CD4-positive, CD25-positive, alpha-beta regulatory T cell (primary cell): ENCODE measurements around the gene PRSS22. TPM values are rescaled to one million over a fixed set of nuclear protein-coding genes. Genes with fewer than 3 reads are reported as not detected.

Experiments used
- ATAC-seq, 2 donors: fragments of 150-1000 bp; cut with Tn5 transposase; one replicate each; pipeline ENCODE4 v1.10.0; 2021; ENCODE audit warnings: low read depth in 2 of 2, moderate number of reproducible peaks in 2 of 2, moderate library complexity in 1 of 2
- DNase-seq, 3 donors: peaks; one replicate each; pipeline versions ENCODE4 v3.0.0 to v3.0.0-alpha.2; 2012 to 2022; ENCODE audit warnings: mixed read lengths in 1 of 3
- H3K27ac ChIP-seq: one replicate; pipeline ENCODE4 v1.7.0; 2013; ENCODE audit warnings: mild to moderate bottlenecking, low read length; ENCODE audit not compliant: insufficient read depth, poor library complexity, severe bottlenecking
- H3K27me3 ChIP-seq: one replicate; pipeline ENCODE4 v1.7.0; 2013; ENCODE audit warnings: low read length; ENCODE audit not compliant: control insufficient read depth, insufficient read depth
- H3K36me3 ChIP-seq: one replicate; pipeline ENCODE4 v1.7.0; 2013; ENCODE audit warnings: mild to moderate bottlenecking, low read length, moderate library complexity; ENCODE audit not compliant: control insufficient read depth, insufficient read depth
- H3K4me1 ChIP-seq: 2 replicates; pipeline ENCODE4 v1.7.0; 2013; ENCODE audit warnings: mild to moderate bottlenecking, low read length; ENCODE audit not compliant: insufficient read depth, control insufficient read depth, poor library complexity, severe bottlenecking
- H3K4me3 ChIP-seq: one replicate; pipeline ENCODE4 v1.7.0; 2013; ENCODE audit warnings: low read depth, mild to moderate bottlenecking, low read length, moderate library complexity
- H3K9me3 ChIP-seq, 2 experiments: 1 replicate in 1 of 2; 2 replicates in 1 of 2; pipeline ENCODE4 v1.7.0; 2013; ENCODE audit warnings: low read length in 2 of 2, mild to moderate bottlenecking in 1 of 2, moderate library complexity in 1 of 2; ENCODE audit not compliant: control insufficient read depth in 2 of 2
- H3K27ac Mint-ChIP-seq, 3 donors: one replicate each; pipeline ENCODE4 v1.8.0; 2020 to 2022; ENCODE audit warnings: mild to moderate bottlenecking in 3 of 3, mixed read lengths in 3 of 3, moderate library complexity in 2 of 3
- H3K27me3 Mint-ChIP-seq: one replicate; pipeline ENCODE4 v1.8.0; 2022; ENCODE audit warnings: mild to moderate bottlenecking, mixed read lengths
- H3K36me3 Mint-ChIP-seq: one replicate; pipeline ENCODE4 v1.8.0; 2020; ENCODE audit warnings: mixed read lengths
- H3K4me1 Mint-ChIP-seq, 4 donors: one replicate each; pipeline ENCODE4 v1.8.0; 2020 to 2022; ENCODE audit warnings: mixed read lengths in 4 of 4, mild to moderate bottlenecking in 1 of 4
- H3K4me3 Mint-ChIP-seq, 4 donors: one replicate each; pipeline ENCODE4 v1.8.0; 2020 to 2022; ENCODE audit warnings: mild to moderate bottlenecking in 4 of 4, mixed read lengths in 4 of 4, moderate library complexity in 3 of 4
- H3K9me3 Mint-ChIP-seq, 7 donors: one replicate each; pipeline ENCODE4 v1.8.0; 2020 to 2022; ENCODE audit warnings: mixed read lengths in 7 of 7, mild to moderate bottlenecking in 3 of 7, moderate library complexity in 2 of 7
- polyA plus RNA-seq, 4 donors: library from polyadenylated mRNA; unstranded; fragments of 300-500 nt; fragmentation: Illumina TruSeq; gene quantifications; one replicate each; pipeline ENCODE4 v1.2.3, GENCODE V29; 2021
- total RNA-seq: library from RNA; stranded (reverse); gene quantifications from one replicate; pipeline ENCODE4 v1.2.3, GENCODE V29; 2022

Gene PRSS22
- total and polyA plus RNA-seq, 5 donors from 2014 or later, result not detected

GRCh38 chr16:2874032-2874911 lies 16.3 kb upstream of the PRSS22 start:
- H3K27ac ChIP-seq, result no peak overlapping the region
- H3K36me3 ChIP-seq, result no peaks in the 10 kb centered on the region
- H3K36me3 Mint-ChIP-seq, result no peaks in the 10 kb centered on the region
- no peak for ATAC-seq
- H3K9me3 ChIP-seq, result no peaks in the 10 kb centered on the region
- H3K27ac Mint-ChIP-seq, result no peak overlapping the region
- no peaks in the 10 kb centered on the region for H3K9me3 Mint-ChIP-seq
- peak overlapping the region in 1 of 4 donors; percentile 40 for H3K4me3 Mint-ChIP-seq
- H3K4me3 ChIP-seq, result no peak overlapping the region
- H3K27me3 ChIP-seq, result no peaks in the 10 kb centered on the region
- H3K27me3 Mint-ChIP-seq, result peaks cover 10% of the 10 kb centered on the region
- H3K4me1 ChIP-seq, result no peaks in the 10 kb centered on the region
- no peak for DNase-seq
- peaks cover 0 to 3% (median 0%) of the 10 kb centered on the region in 4 donors for H3K4me1 Mint-ChIP-seq

GRCh38 chr16:2871926-2872325 lies 14.0 kb upstream of the PRSS22 start:
- ATAC-seq, result no peak
- H3K36me3 Mint-ChIP-seq, result no peaks in the 10 kb centered on the region
- no peak overlapping the region for H3K27ac ChIP-seq

GRCh38 chr16:2867987-2868789 lies 10.2 kb upstream of the PRSS22 start:
- peaks cover 0 to 19% (median 10%) of the 10 kb centered on the region in 4 donors for H3K4me1 Mint-ChIP-seq
- Histone ChIP-seq H3K27ac (peak overlapping the region; percentile 74), H3K9me3 (no peaks in the 10 kb centered on the region), H3K36me3 (no peaks in the 10 kb centered on the region), H3K4me3 (peak overlapping the region; percentile 75), H3K27me3 (no peaks in the 10 kb centered on the region), H3K4me1 (peaks cover 13% of the 10 kb centered on the region)
- DNase-seq (peak; percentile 88 to 93 (median 89)), ATAC-seq (peak; percentile 88 to 91)
- peak overlapping the region; percentile 85 to 94 (median 90) for H3K4me3 Mint-ChIP-seq
- no peaks in the 10 kb centered on the region for H3K9me3 Mint-ChIP-seq
- peak overlapping the region; percentile 76 to 90 (median 86) for H3K27ac Mint-ChIP-seq
- no peaks in the 10 kb centered on the region for H3K36me3 Mint-ChIP-seq
- H3K27me3 Mint-ChIP-seq, result peaks cover 18% of the 10 kb centered on the region

More at GRCh38 chr16:2871926-2872325, 14.0 kb upstream of the PRSS22 start:
- Mint-ChIP-seq H3K27ac (peak overlapping the region in 1 of 3 donors; percentile 9), H3K4me3 (no peak overlapping the region), H3K27me3 (peaks cover 10% of the 10 kb centered on the region), H3K4me1 (peaks cover 0 to 13% (median 8%) of the 10 kb centered on the region in 4 donors), H3K9me3 (no peaks in the 10 kb centered on the region)
- Histone ChIP-seq H3K36me3 (no peaks in the 10 kb centered on the region), H3K9me3 (no peaks in the 10 kb centered on the region), H3K4me3 (no peak overlapping the region), H3K4me1 (peaks cover 13% of the 10 kb centered on the region), H3K27me3 (no peaks in the 10 kb centered on the region)
- DNase-seq, result no peak

- Mint-ChIP-seq H3K4me1 (peaks cover 0 to 19% (median 10%) of the 10 kb centered on the region in 4 donors), H3K27me3 (peaks cover 18% of the 10 kb centered on the region), H3K36me3 (no peaks in the 10 kb centered on the region), H3K9me3 (no peaks in the 10 kb centered on the region), H3K27ac (peak overlapping the region; percentile 51 to 90 (median 86)), H3K4me3 (peak overlapping the region; percentile 85 to 94 (median 90))
- Histone ChIP-seq H3K27ac (peak overlapping the region; percentile 74), H3K27me3 (no peaks in the 10 kb centered on the region), H3K4me3 (peak overlapping the region; percentile 75), H3K4me1 (peaks cover 13% of the 10 kb centered on the region), H3K9me3 (no peaks in the 10 kb centered on the region), H3K36me3 (no peaks in the 10 kb centered on the region)
- DNase-seq (no peak), ATAC-seq (no peak)
Measured at GRCh38 chr16:2867661-2867986, 9.7 kb upstream of the PRSS22 start.

- Histone ChIP-seq H3K27ac (no peak overlapping the region), H3K4me1 (peaks cover 13% of the 10 kb centered on the region), H3K27me3 (no peaks in the 10 kb centered on the region), H3K4me3 (no peak overlapping the region), H3K36me3 (no peaks in the 10 kb centered on the region), H3K9me3 (no peaks in the 10 kb centered on the region)
- peaks cover 0 to 19% (median 10%) of the 10 kb centered on the region in 4 donors for H3K4me1 Mint-ChIP-seq
- H3K36me3 Mint-ChIP-seq, result no peaks in the 10 kb centered on the region
- DNase-seq (no peak), ATAC-seq (no peak)
- H3K4me3 Mint-ChIP-seq, result peak overlapping the region in 2 of 4 donors; percentile 60 to 62
- H3K27me3 Mint-ChIP-seq, result peaks cover 19% of the 10 kb centered on the region
- H3K27ac Mint-ChIP-seq, result peak overlapping the region in 1 of 3 donors; percentile 15
- no peaks in the 10 kb centered on the region for H3K9me3 Mint-ChIP-seq
Measured at GRCh38 chr16:2866431-2866830, 8.5 kb upstream of the PRSS22 start.

GRCh38 chr16:2865651-2866050 lies 7.7 kb upstream of the PRSS22 start:
- Histone ChIP-seq H3K9me3 (no peaks in the 10 kb centered on the region), H3K36me3 (no peaks in the 10 kb centered on the region), H3K4me3 (no peak overlapping the region), H3K4me1 (peaks cover 13% of the 10 kb centered on the region), H3K27ac (no peak overlapping the region), H3K27me3 (no peaks in the 10 kb centered on the region)
- no peak overlapping the region for H3K27ac Mint-ChIP-seq
- DNase-seq (no peak), ATAC-seq (no peak)
- H3K9me3 Mint-ChIP-seq, result peaks cover 0 to 2% (median 0%) of the 10 kb centered on the region in 7 donors
- peaks cover 0 to 19% (median 10%) of the 10 kb centered on the region in 4 donors for H3K4me1 Mint-ChIP-seq
- H3K4me3 Mint-ChIP-seq, result peak overlapping the region in 1 of 4 donors; percentile 60
- no peaks in the 10 kb centered on the region for H3K36me3 Mint-ChIP-seq
- H3K27me3 Mint-ChIP-seq, result peaks cover 23% of the 10 kb centered on the region

GRCh38 chr16:2860826-2861567 lies 3.0 kb upstream of the PRSS22 start:
- H3K27ac ChIP-seq, result no peak overlapping the region
- Mint-ChIP-seq H3K4me1 (peaks cover 0 to 8% (median under 1%) of the 10 kb centered on the region in 4 donors), H3K4me3 (no peak overlapping the region), H3K27me3 (peaks cover 35% of the 10 kb centered on the region), H3K9me3 (peaks cover 0 to 2% (median 0%) of the 10 kb centered on the region in 7 donors), H3K27ac (no peak overlapping the region), H3K36me3 (no peaks in the 10 kb centered on the region)
- ATAC-seq, result no peak
- no peaks in the 10 kb centered on the region for H3K36me3 ChIP-seq
- H3K27me3 ChIP-seq, result no peaks in the 10 kb centered on the region
- H3K4me1 ChIP-seq, result peaks cover 13% of the 10 kb centered on the region
- DNase-seq, result no peak
- no peak overlapping the region for H3K4me3 ChIP-seq
- no peaks in the 10 kb centered on the region for H3K9me3 ChIP-seq
